HG02973 (cell line): ENCODE measurements around the gene USPL1.
A peak's percentile ranks its signal among the peaks of the same experiment; 100 is the strongest.
"Not testable (repeated sequence)": the region's sequence is repeated elsewhere in the genome, so short reads cannot be mapped to it uniquely, and the experiment has no call there.

ENCODE experiments used
- ATAC-seq: cut with Tn5 transposase; IDR thresholded peaks from one replicate; pipeline ENCODE4 v1.9.1; 2021; ENCODE audit warnings: moderate library complexity; ENCODE audit not compliant: unreplicated experiment

The USPL1 gene

DNA sequence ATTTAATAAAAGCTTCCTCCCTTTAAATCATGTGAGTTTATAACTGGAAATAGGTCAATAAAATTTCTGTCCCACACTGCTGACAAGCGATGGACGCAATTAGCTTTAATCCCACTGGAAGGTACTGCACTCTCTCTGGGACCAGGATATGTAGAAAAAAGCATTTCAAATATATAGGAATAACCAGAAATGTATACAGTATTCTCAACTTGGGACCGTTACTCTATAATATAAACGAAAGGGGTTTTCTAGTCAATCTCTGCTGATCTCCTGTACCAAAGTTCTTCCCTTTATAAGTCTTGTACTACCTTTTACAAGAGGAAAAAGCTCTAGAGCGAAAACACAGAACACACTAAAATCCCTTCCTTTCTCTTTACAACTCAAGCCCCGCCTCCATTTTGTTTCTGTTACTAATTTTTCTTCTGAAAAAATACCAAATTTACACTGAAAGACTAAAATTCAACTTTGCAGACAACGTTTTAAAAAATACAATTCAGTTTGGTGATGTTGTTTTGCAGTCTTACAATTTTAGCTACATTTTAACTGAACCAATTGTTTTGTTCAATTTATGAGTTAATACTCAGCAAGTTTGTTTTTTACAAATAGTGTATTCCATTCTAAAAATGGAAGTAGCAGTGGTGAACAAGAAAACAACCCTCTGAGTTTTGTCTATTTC lies 1.7 kb upstream of the USPL1 start:
- ATAC-seq, result no peak

GRCh38 chr13:30616927-30617314 lies 799 bp upstream of the USPL1 start:
- ATAC-seq, result peak; percentile 22

DNA sequence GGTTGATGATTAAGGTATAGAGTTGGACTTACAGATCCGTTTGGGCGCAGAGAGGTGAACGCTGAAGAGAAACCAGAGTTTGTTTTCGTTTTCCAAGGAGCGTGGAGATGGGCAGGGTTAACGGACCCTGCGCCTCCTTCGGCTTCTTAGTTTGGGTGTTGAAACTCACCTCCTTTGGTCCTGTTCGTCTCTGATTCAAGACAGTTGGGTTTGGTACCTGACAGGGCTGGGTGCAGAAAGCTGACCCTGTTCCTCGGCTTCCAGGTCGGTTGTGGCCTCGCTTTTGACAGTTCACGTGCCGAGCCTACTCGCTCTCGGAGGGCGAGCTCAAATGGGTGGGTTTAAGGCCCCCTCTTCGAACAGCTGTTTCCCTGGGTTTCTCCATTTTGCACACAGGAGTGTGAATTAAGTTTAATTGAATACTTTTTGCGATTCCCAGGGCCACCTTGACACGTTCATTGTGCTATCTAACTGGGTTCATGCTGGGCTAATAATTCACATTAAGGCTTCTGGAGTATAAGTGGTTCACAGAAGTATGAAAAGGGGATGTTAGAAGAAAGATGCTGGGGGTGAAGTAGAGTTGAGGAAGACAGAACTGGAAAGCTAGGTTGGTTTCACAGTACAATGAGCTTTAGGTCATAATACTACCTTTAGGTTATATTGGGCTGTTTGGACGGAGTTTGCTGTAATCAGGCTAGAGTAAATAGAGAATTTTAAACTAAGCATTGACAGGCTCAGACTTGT lies 638 bp downstream of the USPL1 start:
- ATAC-seq, result peak; percentile 6

DNA sequence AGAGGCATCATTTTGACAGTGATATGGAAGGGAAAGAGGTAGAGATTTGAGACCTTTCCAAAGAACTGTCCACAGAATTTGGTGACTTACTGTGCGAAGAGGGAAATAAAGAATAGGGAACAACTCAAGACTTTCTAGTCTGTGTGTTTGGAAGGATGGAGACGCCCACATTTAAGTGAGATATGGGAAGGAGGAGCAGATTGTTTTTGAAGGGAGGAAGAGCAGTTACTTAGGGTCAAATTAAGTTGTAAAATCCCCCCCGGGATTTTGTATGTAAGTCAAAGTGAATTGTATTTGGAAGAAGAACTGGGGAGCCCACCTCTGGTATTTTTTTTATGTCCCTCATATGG lies 1.2 kb downstream of the USPL1 start:
- ATAC-seq, result no peak

DNA sequence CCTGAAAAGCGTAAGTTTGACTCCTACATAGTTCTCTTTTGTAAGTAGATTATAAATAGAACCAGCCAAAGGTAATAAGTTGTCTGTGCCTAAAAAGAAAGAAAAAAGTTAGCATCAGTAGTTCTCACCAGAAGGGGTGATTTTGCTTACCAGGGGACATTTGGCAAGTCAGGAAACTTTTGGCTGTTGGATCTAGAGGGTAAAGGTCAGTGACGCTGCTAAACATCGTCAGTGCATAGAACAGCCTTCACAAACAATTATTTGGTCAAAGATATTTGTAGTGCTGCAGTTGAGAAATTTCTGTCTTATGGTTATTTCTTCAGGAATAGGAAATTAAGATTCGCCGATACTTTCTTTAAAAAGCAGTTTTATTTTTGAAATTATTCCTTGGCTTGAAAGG lies 2.0 kb downstream of the USPL1 start:
- no peak for ATAC-seq

- no peak for ATAC-seq
These were observed 3.2 kb downstream of the USPL1 start for GRCh38 chr13:30620941-30621340.

- no peak for ATAC-seq
These were observed 4.8 kb downstream of the USPL1 start for GRCh38 chr13:30622551-30622950.

- ATAC-seq, result no peak
These were observed 5.7 kb downstream of the USPL1 start for GRCh38 chr13:30623392-30623791.

GRCh38 chr13:30624630-30625029 lies 6.9 kb downstream of the USPL1 start:
- no peak for ATAC-seq

DNA sequence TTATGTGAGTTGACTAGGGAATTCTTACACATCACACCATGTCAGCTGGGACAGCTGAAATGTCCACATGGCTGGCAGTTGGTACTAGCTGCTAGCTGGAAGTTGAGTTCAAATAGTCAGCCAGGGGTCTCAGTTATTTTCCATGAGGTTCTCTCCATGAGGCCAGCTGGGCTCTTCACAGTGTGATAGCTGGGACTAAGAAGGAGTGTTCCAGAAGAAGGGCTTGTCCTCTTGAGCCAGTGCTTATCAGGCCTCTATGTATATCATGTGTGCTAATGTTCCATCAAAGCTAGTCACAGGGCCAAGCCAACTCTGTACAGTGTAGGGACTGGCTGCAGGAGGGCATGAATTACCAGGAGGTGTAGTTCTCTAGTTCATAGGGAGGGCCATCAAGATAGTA lies 11.8 kb downstream of the USPL1 start:
- ATAC-seq, result no peak

GRCh38 chr13:30633861-30634260 lies 16.1 kb downstream of the USPL1 start:
- ATAC-seq, result no peak

DNA sequence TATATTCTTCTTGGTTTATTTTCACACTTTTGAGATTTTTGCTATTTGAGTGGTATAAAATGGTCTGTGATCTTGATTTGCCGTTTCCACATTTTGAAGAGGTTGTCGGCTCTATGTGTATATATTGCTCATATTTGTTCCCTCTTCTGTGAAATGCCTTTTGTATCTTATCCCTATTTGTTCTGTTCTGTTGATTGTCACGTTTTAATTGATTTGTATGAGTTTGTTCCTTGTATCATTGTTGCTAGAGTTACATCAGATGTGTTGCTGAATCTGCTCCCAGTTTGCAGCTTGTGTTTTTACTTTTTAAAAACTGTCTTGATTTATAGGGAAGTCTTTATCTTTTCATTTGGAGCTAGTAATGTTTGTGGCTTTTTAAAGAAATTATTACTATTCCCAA lies 17.1 kb downstream of the USPL1 start:
- no peak for ATAC-seq

DNA sequence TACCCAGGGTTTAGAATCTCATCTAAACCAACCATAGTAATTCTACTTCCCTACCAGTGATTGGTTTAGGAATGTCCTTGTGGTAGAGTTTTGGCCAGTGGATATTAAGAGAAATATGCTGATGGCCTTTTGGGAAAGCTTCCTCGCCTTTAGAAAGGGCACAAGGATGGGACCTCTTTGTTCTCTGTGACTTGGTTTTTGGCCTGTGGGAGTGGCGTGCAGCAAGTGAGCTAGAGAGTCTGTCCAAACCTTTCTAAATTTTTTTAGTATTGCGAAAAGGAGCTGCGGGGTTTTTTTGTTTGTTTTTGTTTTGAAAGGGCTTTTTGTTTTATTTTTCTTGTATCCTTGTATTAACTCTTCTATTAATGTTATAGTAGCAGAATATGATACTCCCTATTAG lies 20.6 kb downstream of the USPL1 start:
- no peak for ATAC-seq

- no peak for ATAC-seq
These were observed 22.0 kb downstream of the USPL1 start for GRCh38 chr13:30639671-30640070.

DNA sequence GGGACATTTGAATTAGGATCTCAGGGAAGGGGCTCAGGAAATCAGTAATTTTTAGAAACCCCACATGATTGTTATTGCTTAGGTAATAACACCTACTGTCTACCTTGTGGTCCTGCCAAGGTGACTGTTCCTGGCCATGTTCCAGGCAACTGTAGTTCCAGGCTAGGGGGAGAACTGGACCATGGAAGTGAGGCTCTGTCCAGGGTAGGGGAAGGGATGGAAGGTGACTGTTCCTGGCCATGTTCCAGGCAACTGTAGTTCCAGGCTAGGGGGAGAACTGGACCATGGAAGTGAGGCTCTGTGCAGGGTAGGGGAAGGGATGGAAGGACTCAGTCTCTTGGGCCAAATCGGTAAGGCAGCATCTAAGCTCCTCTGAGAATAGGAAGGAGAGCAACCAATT lies 23.5 kb downstream of the USPL1 start:
- ATAC-seq, result not testable (repeated sequence)

DNA sequence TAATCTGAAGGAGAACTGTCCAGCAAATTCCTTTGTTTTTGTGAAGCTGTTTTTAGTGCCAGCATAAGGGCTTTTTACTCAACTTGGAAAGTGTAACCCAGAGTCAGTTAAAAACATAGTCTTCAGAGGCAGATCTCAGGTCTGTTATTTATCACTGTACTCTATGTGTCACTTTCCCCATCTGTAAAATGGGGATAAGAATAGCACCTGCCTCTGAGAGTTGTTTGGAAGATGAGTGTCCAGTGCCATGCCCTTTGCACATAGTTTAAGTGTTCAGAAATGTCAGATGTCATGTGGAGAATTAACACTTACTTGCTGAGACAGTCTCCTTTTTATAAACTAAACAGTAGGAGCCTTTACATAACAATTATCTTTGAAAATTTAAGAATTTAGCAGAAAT lies 27.9 kb downstream of the USPL1 start:
- no peak for ATAC-seq

GRCh38 chr13:30647420-30647819 lies 29.7 kb downstream of the USPL1 start:
- ATAC-seq, result no peak

GRCh38 chr13:30647824-30648521 lies 30.3 kb downstream of the USPL1 start:
- no peak for ATAC-seq

GRCh38 chr13:30648522-30649012 lies 30.8 kb downstream of the USPL1 start:
- ATAC-seq, result no peak

GRCh38 chr13:30651648-30652047 lies 33.9 kb downstream of the USPL1 start:
- ATAC-seq, result not testable (repeated sequence)

- ATAC-seq, result no peak
These were observed 35.1 kb downstream of the USPL1 start for GRCh38 chr13:30652746-30653386.

DNA sequence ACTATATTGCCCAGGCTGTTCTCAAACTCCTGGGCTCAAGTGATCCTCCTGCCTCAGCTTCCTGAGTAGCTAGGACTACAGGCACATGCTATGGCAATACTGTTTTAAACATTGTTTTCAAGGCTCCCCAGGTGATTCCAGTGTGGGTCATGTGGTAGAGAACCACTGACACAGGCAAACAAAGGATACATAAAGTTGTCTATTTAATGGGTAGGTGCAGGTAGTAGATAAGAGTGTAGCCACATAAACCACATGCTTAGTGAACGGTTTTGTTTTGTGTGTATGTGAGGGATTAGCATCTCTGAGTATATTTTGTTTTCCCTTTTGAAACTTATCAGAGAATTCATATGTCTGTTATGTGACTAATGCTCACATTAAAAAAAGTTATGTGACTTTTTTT lies 36.7 kb downstream of the USPL1 start:
- ATAC-seq, result no peak
